Omental fat pad (tissue), 4 donors: ENCODE measurements around the gene MGAT1. TPM values are rescaled to one million over a fixed set of nuclear protein-coding genes. Genes with fewer than 3 reads are reported as not detected.
A peak's percentile ranks its signal among the peaks of the same experiment; 100 is the strongest.
"Not testable (repeated sequence)": the region's sequence is repeated elsewhere in the genome, so short reads cannot be mapped to it uniquely, and the experiment has no call there.

Experiments
- ATAC-seq: fragments of 150-250 bp; one replicate; pipeline ENCODE4 v1.9.1; 2016; ENCODE audit warnings: mild to moderate bottlenecking, moderate library complexity; ENCODE audit not compliant: low FRiP score
- DNase-seq: peaks from one replicate; pipeline ENCODE4 v3.0.0-alpha.2; 2019; ENCODE audit warnings: low spot score
- total RNA-seq, 4 donors: library from RNA; depleted of rRNA; stranded (reverse); fragments of >200 nt; gene quantifications; one replicate each; pipeline ENCODE4 v1.1.0, GENCODE V29; 2016
- TF ChIP-seq, protein P1 (sequence below), 3 donors: fragments of 450-650 bp; IDR thresholded peaks; one replicate each; pipeline ENCODE4 v1.5.1; 2016 to 2017; ENCODE audit warnings: antibody characterized with exemption in 3 of 3, mild to moderate bottlenecking in 3 of 3, moderate library complexity in 2 of 3

Gene MGAT1
- total RNA-seq, 4 donors from 2014 or later, result 159 to 376 (median 258) TPM

DNA sequence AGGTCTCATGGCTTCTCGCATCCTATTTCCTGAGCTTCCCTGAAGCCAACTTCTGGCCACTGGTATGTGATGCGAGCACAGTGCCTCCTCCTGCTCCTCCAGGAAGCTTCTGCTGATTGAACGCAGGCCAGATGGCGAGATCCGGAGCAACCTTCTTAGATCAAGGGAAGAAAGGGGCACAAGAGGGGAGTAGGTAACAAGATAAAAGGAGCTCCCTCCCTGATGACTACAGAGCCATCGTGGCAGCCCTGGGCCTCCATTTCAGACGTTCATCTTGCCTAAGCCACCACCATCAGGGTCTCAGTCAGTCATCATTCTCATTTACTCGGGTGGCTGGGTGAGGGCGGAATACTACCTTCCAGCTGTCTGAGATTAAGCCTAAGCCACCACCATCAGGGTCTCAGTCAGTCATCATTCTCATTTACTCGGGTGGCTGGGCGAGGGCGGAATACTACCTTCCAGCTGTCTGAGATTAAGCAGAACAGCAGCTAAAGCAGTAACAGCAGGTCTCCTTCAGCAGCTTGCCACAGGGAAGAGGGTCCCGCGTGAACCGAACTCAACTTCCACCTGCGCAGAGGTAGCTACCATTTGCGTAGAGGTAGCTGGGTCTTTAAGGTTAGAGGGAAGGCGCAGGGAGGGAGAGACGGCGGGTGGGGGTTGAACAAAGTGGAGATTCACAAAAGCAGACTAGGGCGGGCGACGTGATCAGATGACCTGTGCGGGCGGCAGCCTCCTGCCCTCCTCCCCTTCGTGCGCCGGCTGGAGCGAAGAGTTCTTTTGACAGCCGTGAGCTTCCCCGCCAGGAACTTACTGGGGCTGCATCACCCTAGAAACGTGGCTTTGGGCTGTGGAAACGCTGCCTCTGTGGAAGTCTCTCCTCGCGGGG is 27.9 kb upstream of the MGAT1 start:
- DNase-seq, result no peak
- TF ChIP-seq, protein P1, sequence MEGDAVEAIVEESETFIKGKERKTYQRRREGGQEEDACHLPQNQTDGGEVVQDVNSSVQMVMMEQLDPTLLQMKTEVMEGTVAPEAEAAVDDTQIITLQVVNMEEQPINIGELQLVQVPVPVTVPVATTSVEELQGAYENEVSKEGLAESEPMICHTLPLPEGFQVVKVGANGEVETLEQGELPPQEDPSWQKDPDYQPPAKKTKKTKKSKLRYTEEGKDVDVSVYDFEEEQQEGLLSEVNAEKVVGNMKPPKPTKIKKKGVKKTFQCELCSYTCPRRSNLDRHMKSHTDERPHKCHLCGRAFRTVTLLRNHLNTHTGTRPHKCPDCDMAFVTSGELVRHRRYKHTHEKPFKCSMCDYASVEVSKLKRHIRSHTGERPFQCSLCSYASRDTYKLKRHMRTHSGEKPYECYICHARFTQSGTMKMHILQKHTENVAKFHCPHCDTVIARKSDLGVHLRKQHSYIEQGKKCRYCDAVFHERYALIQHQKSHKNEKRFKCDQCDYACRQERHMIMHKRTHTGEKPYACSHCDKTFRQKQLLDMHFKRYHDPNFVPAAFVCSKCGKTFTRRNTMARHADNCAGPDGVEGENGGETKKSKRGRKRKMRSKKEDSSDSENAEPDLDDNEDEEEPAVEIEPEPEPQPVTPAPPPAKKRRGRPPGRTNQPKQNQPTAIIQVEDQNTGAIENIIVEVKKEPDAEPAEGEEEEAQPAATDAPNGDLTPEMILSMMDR (IDR thresholded peaks at IDR 0.05), result no peak
- peak; percentile 36 for ATAC-seq

GRCh38 chr5:180829726-180830125 is 27.1 kb upstream of the MGAT1 start:
- TF ChIP-seq, protein P1 (IDR thresholded peaks at IDR 0.05), result no peak
- no peak for ATAC-seq

GRCh38 chr5:180828756-180829531 is 26.3 kb upstream of the MGAT1 start:
- DNase-seq, ATAC-seq: not testable (repeated sequence)

More at GRCh38 chr5:180829726-180830125, 27.1 kb upstream of the MGAT1 start:
- no peak for DNase-seq

- not testable (repeated sequence) for DNase-seq, ATAC-seq
These were observed 24.8 kb upstream of the MGAT1 start for GRCh38 chr5:180827374-180827773.

DNA sequence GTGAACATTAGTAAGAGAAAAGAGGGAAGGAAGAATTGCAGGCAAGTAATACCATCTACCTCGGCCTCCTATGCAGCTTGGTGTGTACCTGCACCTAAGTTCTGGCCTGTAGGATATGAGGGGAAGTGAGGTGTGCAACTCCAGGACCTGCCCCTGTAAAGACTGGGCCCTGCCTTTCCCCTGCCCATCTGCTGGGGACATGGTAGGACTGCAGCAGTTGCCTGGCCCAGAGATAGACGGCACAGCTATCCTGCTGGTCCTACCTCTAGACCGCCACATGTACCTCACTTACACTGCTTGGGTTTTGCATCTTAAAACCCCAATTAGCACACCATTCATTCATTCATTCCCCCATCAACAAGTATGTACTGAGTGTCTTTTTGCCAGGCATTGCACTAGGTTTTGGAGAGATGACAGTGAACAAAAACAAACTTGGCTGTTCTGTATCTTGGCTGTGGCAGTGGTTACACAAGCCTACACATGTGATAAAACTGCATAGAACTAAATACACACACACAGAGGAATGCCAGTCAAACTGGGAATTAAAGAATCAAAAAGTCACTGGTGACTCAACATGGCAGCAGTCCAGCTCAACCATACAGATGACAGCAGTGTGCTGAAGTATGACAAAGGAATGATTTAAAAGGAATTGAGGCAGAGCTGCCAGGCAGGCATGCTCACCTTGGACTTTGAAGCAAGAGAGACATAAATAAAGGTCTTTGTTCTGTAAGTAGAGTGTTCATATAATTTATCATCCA is 23.3 kb upstream of the MGAT1 start:
- TF ChIP-seq, protein P1 (IDR thresholded peaks at IDR 0.05), result no peak
- ATAC-seq (peak; percentile 34), DNase-seq (no peak)

DNA sequence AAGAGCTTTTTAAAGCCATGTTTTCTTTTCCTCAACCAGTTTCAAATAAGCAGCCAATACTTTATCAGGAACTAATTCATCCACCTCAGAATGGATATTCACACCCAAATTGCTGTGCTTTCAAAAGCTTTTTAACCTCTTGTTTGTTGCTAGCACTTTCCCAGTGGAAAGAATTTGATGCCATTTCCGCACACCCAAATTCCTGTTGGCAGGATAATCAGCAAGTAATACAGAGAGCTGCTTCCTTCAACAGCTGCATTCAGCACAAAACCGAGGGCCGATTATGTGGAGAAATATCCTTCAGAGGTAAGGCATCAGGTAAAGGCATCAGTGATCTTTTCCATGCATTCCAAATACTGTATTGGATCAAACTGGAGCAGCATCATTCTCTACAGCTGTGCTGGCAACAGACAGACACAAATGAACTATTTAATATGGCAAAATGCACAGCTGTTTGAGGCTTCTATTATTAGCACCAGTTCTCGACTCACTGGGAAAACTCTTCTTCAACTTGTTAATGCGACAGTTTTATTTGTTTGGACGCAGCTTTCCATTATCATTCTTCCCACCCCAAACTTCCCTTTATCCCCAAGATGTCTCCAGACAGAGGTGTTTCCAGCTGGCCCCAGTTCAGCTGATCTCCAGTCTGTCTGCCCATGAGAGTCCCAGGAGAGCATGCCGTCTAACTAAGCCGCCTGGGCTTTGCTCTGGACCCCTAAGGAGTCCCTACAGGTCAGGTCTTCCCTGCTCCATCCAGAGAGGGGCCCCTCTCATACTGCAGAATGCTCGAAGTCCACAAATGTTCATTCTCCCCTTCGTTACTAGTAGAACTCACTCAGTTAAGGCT is 22.2 kb upstream of the MGAT1 start:
- DNase-seq (no peak), ATAC-seq (no peak)
- TF ChIP-seq, protein P1 (IDR thresholded peaks at IDR 0.05), result no peak

DNA sequence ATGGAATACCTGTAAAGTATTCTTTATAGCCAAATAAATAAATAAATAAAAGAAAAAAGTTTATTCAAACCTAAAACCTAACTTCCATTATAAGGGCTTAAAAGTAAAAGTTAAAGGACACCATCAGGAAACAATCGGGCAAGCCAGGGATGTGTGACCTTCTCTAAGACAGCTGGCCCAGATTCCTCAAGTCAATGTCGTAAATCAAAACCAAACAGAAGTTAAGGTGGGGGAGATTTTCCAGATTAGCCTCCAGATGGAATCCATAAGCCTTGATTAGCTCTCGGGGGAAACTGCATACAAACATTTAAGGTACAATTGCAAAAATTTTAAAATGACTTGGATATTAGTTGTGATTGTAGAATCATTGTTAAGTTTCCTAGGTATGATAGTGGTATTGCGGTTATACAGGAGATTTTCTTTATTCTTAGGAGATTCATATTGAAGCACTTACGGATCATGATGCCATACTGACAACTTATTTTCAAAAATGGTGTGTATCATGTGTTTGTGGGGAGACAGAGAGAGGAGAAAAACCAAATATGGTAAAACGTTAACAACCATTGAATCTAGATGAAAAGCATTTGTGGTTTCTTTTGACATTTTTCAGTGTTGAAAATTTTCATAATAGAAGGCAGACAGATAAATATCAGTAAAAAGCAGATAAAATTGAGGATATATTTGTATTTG is 21.5 kb upstream of the MGAT1 start:
- no peak for DNase-seq
- TF ChIP-seq, protein P1 (IDR thresholded peaks at IDR 0.05), result no peak
- no peak for ATAC-seq
